GM19455 (cell line): Measurements from ENCODE around the gene TAB2.

Experiments
- ATAC-seq: cut with Tn5 transposase; IDR thresholded peaks from one replicate; pipeline ENCODE4 v1.9.1; 2021; ENCODE audit not compliant: unreplicated experiment

Gene TAB2

DNA sequence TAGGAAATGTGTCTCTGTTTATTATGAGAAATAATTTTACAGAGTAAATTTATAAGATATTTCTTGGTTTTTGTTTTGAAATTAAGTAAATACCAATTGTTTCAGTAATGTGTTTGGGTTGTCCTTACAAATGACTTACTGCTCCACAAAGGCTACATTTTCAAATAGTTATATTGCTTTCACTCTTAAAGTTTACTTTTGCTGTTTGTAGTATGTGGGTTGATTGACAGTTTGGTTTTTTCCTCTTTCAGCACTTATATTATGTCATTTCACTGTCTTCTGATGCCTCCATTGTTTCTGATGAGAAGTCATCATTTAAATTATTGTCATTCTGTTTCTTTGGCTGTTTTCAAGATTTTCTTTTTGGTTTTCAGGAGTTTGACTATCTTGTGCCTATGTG, 47.7 kb downstream of the TAB2 start:
- no peak for ATAC-seq

DNA sequence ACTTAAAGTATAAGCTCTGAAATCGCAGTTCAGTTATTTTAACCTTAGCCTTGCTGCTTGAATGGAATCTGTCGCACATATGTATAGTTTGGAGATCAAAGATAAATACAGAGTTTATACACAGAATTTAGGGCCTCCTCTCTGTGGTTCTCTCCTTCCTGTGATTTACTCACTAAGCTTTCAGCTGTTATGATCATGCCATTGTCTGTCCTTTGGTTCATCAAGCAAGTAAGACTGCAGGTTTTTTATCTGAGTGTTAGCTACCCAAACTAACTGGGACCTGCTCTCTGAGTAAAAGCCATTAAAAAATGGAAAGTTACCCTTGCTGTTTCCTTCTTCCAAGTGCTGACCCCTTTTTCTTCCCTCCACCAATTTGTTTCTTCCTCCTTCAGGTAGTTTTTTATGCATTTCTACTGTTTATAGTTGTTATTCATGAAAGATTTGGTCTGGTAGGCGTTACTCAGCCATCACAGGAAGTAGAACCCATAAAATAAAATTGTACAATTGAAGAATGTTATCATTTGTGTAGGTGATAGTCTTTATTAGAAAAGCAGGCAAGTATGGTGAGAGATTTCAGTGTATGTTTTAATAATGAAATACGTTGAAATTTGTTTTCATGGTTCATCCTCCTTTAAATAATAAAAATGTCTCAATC, 48.9 kb downstream of the TAB2 start:
- ATAC-seq: no peak

DNA sequence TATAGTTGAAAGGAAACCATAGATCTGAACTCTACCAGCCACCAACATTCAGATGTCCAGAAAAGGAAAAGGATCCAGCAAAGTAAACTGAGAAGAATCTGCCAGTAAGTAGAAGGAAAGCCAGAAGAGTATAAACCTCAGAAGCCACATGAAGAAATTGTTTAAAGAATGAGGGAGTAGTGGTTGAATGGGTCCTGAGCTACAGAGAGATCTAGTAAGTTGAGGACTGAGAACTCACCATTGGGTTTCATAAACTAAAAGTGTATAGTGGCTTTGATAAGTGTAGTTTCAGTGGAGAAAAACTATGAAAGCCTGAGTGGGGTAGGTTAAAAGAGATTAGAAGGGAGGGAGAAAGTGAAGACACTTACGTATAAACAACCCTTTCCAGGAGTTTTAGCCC, 50.6 kb downstream of the TAB2 start:
- peak; percentile 66 for ATAC-seq

DNA sequence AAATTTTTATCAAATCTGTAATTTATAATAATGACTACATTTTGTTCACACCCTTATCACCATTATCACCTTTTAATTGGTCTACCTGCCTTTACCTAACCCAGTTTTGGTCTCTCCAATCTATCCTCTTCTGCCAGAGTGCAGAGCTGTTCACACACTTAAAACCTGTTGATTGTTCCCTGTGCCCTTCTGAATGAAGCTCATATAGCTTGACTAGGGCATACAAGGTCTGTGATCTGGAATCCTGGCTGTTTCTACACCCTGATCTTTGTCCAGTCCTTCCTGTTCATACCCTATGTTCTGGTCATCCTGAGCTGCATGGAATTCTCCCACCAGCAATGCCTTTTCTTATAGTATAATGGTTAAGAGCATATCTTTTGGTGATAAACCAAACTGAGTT, 53.6 kb downstream of the TAB2 start:
- no peak for ATAC-seq

DNA sequence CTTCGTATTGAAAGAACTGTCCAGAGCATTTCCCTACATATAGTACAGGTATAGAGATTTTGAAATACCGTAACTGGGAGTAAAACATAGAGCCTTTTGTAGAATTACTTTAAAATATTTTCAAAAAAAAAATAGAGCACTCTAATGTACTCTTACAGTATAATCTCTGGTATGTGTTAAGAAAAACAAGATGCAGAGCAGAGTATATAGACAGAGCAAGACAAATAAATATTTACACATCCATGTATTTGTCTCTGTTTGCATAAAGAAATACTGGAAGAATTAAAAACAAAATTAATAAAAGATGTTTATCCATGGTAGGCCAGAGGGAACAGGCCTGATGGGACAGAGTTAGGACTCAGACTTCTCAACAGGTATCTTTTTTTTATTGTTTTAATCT, 54.5 kb downstream of the TAB2 start:
- ATAC-seq: no peak

DNA sequence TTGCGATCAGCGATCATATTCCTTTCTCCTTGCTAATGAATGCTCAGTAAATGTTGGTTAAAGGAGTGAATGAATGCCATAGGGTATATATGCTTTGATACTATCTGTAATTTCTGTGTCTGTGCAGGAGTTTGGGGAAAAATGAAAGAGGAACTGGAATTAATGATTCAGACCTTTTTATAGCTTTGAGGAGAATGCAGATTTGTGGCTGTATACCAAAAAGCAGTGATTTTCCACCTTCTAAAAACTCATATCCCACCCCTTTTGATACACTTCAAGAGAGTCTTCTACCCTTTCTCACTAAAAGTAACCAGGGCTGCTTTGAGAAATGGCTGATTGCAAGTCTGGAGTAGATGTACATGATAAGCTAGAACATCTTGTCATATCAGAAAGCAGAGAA, 56.0 kb downstream of the TAB2 start:
- no peak for ATAC-seq

DNA sequence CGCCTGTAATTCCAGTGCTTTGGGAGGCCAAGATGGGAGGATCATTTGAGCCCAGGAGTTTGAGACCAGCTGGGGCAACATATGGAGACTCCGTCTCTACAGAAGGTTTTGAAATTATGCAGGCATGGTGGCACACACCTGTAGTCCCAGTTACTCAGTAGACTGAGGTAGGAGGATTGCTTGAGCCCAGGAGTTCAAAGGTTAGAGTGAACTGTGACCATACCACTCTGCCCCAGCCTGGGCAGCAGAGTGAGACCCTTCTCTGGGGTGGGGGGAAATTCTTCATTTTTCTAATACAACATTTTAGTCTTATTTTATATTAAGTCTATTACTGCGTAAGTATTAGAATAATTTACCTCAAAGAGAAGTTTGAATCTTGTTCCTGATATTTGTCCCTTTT, 62.5 kb downstream of the TAB2 start:
- ATAC-seq: no peak

DNA sequence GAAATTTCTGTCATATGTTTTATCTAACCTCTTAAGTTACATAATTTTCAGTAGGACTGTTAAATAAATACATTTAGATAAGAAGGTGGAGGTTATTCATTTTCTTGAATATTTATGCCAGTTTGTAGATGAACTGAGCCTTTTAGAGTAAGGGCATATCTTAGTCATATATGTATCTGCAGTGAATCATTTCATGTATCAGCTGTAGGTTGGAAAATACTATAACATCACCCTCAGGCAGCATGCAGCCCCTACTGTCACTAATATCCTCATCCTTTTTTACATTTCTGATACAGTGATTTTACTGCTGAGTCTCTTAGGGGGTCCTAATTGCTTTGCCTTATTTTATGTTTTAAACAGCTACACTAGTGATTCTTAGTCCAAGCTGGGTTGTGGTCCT, 63.0 kb downstream of the TAB2 start:
- no peak for ATAC-seq

DNA sequence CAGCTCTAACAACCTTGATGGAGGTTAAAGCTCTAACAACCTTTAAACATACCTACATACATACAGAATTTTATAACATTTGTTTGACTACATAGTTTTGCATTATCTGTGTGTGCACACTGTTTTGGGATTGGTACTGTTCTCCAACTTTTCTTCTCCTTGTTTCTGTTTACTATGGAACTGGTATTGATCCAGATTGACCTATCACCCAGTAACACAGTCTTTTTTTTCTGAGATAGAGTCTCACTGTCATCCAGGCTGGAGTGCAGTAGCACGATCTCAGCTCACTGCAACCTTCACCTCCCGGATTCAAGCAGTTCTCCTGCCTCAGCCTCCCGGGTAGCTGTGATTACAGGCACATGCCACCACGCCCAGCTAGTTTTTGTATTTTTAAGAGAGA, 65.9 kb downstream of the TAB2 start:
- no peak for ATAC-seq

DNA sequence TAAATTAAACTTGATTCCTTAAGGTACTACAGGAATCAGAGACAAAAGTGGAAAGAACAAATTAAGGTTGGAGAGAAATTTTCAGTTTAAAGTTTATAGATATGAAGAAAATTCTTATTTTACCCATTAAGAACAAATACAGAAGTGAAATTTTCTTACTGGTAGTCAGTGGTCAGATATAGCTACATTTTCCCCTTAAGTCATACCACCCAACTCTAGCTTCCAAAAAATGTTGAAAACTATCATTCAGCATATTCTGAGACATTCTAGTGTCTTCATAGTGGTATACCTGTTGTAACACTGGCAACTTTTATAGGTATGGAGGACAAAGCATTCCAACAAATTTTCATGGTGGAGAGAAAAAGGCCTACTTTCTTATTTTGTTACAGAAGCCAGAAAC, 67.0 kb downstream of the TAB2 start:
- ATAC-seq: no peak

DNA sequence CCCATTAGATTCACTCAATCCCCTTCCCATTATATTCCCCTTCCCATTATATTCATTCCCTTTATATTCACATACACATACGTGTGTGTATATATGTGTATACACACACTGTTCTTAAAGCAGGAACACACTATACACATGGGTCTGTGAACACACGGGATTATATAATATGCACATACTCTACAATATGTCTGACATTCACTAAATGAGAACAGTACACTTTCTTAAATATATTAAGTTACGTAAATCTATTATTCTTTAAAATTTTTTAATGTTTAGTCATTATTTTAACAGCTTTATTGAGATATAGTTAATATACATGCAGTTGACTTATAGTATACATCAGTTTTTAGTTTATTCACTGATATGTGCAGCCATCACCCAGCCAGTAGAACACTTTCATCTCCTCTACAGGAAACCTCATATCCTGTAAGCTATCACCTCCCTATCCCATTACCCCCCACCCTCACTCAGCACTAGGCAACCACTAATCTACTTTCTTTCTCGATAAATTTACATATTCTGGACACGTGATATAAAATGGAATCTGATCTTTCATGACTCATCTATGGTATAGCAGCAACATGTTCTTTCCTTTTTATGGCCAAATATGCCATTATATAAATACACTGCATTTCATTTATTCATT, 68.6 kb downstream of the TAB2 start:
- no peak for ATAC-seq

DNA sequence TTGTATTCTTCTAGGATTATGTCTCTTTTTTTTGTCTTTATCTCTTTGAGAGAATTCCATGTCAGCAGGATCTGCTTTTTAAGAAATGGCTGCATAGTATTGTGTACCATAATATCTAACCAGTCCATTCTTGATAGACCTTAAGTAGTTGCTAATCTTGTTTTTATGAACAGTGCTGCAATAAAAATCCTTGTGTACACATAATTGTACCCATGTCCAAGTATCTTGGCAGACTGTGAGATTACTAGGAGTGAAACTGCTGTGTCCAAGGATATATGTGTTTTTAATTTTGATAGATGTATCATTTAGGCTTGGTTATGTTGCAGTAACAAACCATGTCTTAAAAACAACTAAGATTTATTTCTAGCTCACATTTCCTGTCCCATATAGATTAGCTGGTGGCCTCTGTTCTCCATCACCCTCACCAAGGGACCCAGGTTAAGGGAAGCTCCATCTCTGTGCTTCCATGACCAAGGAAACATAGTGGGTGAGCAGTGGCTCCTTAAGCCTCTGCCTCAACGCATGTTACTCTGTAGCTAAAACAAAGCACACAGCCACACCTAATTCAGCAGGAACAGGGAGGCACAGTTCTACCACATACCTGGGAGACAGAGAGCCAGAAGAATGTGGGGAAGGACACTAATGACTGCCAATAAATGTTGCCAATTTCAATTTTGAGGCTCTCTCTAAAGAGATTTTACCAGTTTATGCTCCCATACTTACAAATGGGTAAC, 70.4 kb downstream of the TAB2 start:
- no peak for ATAC-seq

DNA sequence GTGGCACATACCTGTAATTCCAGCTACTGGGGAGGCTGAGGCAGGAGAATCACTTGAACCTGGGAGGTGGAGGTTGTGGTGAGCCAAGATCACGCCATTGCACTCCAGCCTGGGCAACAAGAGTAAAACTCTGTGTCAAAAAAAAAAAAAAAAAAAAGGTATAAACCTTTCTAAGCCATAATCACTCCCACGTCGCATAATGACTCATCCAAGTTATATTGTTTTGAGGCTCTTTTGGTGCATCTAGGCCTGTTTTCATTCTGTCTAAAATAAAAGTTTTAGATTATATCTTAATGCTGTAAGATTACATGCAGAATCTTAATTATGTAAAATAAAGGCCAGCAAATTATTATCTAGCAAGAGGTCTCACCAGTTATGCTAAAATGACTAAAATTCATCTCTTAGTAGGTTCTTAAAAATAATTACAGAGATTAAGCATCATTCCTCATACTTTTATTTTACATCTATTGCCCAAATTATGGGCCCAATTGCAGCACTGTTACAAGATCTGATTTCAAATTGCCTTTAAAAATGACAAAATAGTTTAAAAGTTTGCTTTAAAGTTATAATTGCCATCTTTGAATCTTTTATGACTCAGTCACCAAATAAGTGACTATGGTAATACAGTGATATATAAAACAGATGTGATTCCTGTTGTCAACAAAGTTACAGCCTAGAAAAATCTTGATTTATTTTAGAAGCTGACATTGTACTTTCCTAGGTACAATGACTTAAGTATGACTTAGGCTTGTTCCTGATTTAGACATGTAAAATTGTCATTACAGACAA, 72.2 kb downstream of the TAB2 start:
- ATAC-seq: no peak

DNA sequence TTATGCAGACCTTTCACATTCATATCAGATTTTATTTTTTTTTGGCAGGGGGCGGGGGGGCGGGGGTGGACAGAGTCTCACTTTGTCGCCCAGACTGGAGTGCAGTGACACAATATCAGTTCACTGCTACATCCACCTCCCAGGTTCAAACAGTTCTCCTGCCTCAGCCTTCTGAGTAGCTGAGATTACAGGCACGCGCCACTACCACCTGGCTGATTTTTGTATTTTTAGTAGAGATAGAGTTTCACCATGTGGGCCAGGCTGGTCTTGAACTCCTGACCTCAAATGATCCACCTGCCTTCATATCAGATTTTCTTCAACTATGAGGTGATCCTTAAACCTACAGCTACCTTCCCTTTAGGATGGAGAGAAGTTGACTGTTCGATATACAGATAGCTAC, 74.6 kb downstream of the TAB2 start:
- no peak for ATAC-seq

DNA sequence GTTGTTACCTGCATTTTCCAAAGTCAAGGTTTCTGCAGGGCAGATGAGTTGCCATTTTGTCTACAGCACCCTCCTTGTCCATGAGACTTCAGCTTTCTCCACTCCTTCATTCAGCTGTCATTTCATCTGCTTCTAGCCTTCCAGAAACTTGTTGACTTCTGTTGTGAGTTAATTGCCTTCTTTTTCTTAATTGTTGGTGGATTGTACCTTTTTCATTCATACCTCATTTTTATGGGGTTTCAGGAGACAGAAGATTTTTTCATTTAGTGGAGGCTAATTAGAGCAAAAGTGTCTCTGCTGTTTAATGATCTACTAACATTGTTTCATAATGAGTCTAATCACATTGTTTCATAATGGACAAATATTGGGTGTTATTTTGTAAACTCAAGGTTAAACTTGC, 75.0 kb downstream of the TAB2 start:
- ATAC-seq: no peak

DNA sequence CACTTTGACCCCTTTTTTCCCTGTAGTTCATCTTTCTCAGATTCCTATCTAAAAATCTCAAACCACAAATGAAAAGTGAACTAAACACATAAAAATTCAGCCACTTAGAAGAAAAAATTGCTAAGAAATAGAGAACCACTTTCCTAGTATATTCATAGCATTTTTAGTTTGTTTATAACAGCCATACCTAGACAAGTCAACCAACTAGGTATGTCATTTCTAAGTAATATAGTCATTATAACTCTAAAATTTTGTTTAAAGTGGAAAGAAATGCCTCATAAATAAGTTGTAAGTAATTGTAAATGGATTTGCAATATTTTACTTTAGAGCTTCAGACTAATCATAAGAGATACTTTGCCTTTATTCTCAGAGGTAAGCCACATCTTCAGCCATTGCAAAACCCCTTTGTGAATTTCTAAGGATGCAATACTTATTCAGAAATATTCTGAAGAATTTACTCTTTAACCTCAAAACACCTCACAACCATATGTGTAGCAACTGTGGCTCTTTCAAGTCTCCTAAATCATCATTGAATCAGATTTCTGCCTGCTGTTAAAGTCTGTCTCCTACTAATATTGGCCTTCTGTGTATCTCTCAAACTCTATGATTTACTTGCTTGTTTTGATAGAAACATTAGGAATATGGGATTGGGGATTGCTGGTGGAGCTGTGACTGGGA, 75.6 kb downstream of the TAB2 start:
- ATAC-seq: no peak

DNA sequence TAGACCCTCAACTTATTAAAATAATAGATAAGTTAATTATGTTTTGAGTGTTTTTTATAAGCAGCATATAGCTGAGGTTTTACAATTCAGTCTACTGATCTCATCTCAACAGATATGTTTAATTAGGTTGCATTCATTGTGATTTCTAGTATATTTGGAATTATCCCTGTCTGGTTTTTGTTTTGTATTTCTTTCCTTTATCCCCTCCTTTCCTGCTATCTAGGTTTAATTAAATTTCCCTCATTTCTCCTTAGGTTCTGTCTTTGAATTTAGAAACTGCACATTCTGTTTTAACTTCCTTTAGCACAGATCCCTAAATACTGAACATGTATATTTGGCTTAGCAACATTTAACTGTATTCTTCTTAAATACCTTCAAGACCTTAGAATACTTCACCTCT, 77.7 kb downstream of the TAB2 start:
- no peak for ATAC-seq

DNA sequence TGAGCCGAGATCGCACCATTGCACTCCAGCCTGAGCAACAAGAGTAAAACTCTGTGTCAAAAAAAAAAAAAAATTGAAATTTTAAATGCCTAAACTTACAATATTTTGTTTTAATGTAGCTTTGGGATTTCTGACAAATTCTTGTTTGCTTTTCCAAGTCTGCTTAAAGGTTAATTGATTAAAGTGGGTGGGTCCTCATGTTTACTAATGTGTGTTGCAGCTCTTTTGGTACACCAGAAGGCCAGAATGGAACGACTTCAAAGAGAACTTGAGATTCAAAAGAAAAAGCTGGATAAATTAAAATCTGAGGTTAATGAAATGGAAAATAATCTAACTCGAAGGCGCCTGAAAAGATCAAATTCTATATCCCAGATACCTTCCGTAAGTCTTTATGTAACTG, 79.9 kb downstream of the TAB2 start:
- ATAC-seq: no peak

DNA sequence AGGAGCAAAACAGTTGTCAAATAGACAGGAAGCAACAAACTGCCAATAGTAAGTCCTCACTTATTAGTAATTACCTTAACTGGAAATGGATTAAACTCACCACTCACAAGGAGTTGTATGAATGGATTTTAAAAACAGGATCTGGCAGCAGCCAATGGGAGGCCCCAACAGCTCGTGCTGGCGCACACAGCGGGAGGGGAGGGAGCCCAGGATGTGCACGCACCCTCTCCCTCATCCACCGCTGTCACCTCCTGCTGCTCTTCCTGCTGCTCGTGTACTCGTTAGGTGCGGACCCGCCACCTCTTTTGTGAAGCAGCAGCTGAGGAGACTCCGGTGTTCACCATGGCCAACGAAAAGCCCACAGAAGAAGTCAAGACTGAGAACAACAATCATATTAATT, 82.5 kb downstream of the TAB2 start, which contains the start of gene SUMO4:
Gene SUMO4 (plus strand): TSS at position 213 of the 400 bp plus-strand sequence. CDS start 130 bp downstream, at position 343.
- no peak for ATAC-seq

DNA sequence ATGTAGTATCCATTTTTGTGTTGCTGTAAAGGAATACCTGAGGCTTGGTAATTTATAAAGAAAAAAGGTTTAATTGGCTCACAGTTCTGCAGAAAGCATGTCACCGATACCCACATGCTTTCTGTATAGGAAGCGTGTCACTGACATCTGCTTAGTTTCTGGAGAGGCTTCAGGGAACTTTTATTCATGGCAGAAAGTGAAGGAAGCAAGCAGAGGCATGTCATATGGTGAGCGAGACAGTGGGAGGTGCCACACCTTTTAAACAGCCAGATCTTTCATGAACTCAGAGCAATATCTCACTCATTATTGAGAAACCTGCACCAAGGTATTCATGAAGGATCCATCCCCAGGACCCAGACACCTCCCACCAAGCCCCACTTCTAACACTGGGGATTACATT, 86.0 kb downstream of the TAB2 start:
- no peak for ATAC-seq
